NCI-H1417 treated with DMSO at 0.1 percent for 48 hours (cell line): ENCODE measurements around the gene SIX4.
"Not testable (repeated sequence)": the region's sequence is repeated elsewhere in the genome, so short reads cannot be mapped to it uniquely, and the experiment has no call there.

ENCODE experiments used
- DNase-seq: peaks from one replicate; lab custom pipeline; 2025; lab: John Stamatoyannopoulos, UW

Gene SIX4

GRCh38 chr14:60723907-60724618 is at the start of gene SIX4:
Gene SIX4, minus strand, starts transcription at chr14:60724351. Its CDS starts 277 bp downstream, at chr14:60724074.
- DNase-seq, result peak; percentile 43

GRCh38 chr14:60773558-60773957 is 49.4 kb upstream of the SIX4 start:
- DNase-seq, result no peak

- DNase-seq, result no peak
Measured at GRCh38 chr14:60771117-60771516, 47.0 kb upstream of the SIX4 start.

- no peak for DNase-seq
Measured at GRCh38 chr14:60768602-60769001, 44.5 kb upstream of the SIX4 start.

- no peak for DNase-seq
Measured at GRCh38 chr14:60760644-60761364, 36.7 kb upstream of the SIX4 start.

GRCh38 chr14:60760209-60760608 is 36.1 kb upstream of the SIX4 start:
- no peak for DNase-seq

GRCh38 chr14:60758885-60759284 is 34.7 kb upstream of the SIX4 start:
- DNase-seq, result no peak

- no peak for DNase-seq
Measured at GRCh38 chr14:60757567-60758002, 33.4 kb upstream of the SIX4 start.

- DNase-seq, result no peak
Measured at GRCh38 chr14:60756847-60757246, 32.7 kb upstream of the SIX4 start.

- no peak for DNase-seq
Measured at GRCh38 chr14:60753264-60754119, 29.3 kb upstream of the SIX4 start.

GRCh38 chr14:60744566-60744965 is 20.4 kb upstream of the SIX4 start:
- DNase-seq, result no peak

GRCh38 chr14:60738843-60739508 is 14.8 kb upstream of the SIX4 start:
- DNase-seq, result no peak

GRCh38 chr14:60736494-60736893 is 12.3 kb upstream of the SIX4 start:
- no peak for DNase-seq

- DNase-seq, result no peak
Measured at GRCh38 chr14:60735416-60735815, 11.3 kb upstream of the SIX4 start.

GRCh38 chr14:60734465-60735242 is 10.5 kb upstream of the SIX4 start, which contains the start of gene MNAT1:
Gene MNAT1, plus strand, starts transcription at chr14:60734761. Its CDS starts 102 bp downstream, at chr14:60734863.
- peak; percentile 12 for DNase-seq

- DNase-seq, result no peak
Measured at GRCh38 chr14:60732840-60733483, 8.8 kb upstream of the SIX4 start.

GRCh38 chr14:60731291-60731690 is 7.1 kb upstream of the SIX4 start:
- DNase-seq, result not testable (repeated sequence)

GRCh38 chr14:60723116-60723906 is 840 bp downstream of the SIX4 start:
- no peak for DNase-seq

- DNase-seq, result no peak
Measured at GRCh38 chr14:60722357-60723115, 1.6 kb downstream of the SIX4 start.
